ENCODE measurements around the gene PRKACB. TPM values are rescaled to one million over a fixed set of nuclear protein-coding genes. Genes with fewer than 3 reads are reported as not detected.

The PRKACB gene
- total and polyA plus RNA-seq, 8 donors, result 22.4 to 54.9 (median 45.3) TPM

GRCh38 chr1:84206375-84206774, 62.3 kb downstream of the PRKACB start:
- Histone ChIP-seq H3K9me3 (no peaks in the 10 kb centered on the region), H3K4me1 (no peaks in the 10 kb centered on the region), H3K27me3 (no peaks in the 10 kb centered on the region), H3K36me3 (no peaks in the 10 kb centered on the region), H3K27ac (no peak overlapping the region), H3K4me3 (no peak overlapping the region)
- ATAC-seq, result no peak
- DNase-seq, result no peak
- TF ChIP-seq CTCF (IDR thresholded peaks at IDR 0.05), result no peak
- intact Hi-C loops (cut with DNase I), result no loop called here

- Histone ChIP-seq H3K27me3 (no peaks in the 10 kb centered on the region), H3K4me3 (no peak overlapping the region), H3K9me3 (no peaks in the 10 kb centered on the region), H3K36me3 (no peaks in the 10 kb centered on the region), H3K4me1 (no peaks in the 10 kb centered on the region), H3K27ac (no peak overlapping the region)
- DNase-seq, result no peak
- intact Hi-C loops (cut with DNase I), result no loop called here
- TF ChIP-seq CTCF (IDR thresholded peaks at IDR 0.05), result no peak
- no peak for ATAC-seq
Measured at GRCh38 chr1:84208935-84209334, 64.9 kb downstream of the PRKACB start.

DNA sequence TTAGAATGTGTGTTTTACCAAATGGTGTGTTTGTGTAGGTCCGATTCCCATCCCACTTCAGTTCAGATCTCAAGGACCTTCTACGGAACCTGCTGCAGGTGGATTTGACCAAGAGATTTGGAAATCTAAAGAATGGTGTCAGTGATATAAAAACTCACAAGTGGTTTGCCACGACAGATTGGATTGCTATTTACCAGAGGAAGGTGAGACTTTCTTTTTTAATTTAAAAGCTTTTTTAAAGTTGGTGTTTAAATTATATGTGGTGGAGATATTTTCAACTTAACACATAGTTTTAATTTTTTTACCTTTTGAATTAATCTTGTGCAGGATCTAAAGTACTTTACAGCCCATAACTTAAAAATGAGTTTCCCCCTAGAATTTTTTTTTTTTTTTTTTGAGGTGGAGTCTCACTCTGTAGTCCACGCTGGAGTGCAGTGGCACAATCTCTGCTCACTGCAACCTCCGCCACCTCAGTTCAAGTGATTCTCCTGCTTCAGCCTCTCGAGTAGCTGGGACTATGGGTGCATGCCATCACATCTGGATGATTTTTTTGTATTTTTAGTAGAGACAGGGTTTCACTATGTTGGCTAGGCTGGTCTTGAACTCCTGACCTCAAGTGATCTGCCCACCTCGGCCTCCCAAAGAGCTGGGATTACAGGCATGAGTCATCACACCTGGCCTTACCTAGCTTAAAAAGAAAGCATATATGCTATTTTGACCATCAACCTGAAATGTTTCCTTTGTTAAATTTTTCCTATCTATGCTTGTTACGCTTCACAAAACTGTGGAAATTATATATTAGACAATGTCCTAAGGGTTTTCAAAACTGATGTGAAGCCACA, 70.3 kb downstream of the PRKACB start:
- no peak for ATAC-seq
- no peak for DNase-seq
- no peaks in the 10 kb centered on the region for H3K27me3 ChIP-seq
- H3K9me3 ChIP-seq, result peaks cover 0 to 1% of the 10 kb centered on the region in 2 donors
- no peak overlapping the region for H3K4me3 ChIP-seq
- no peak overlapping the region for H3K27ac ChIP-seq
- intact Hi-C loops (cut with DNase I), result no loop called here
- no peaks in the 10 kb centered on the region for H3K36me3 ChIP-seq
- TF ChIP-seq CTCF (IDR thresholded peaks at IDR 0.05), result no peak
- no peaks in the 10 kb centered on the region for H3K4me1 ChIP-seq

DNA sequence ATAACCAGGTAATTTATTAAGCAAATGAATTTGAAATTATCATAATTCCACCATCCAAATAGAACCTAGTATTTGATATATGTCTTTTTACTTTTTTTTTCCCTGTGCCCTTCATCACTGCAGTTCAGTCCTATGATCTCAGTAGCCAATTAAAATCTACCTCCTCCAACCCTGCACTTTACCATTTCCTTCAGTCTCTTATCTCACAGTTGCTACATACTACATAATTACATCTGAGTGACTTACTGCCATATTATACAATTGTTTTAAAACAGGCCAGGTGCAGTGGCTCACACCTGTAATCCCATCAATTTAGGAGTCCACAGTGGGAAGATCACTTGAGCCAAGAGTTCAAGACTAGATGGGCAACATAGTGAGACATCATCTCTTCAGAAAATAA, 73.2 kb downstream of the PRKACB start:
- intact Hi-C loops (cut with DNase I), result no loop called here
- no peak for DNase-seq
- no peaks in the 10 kb centered on the region for H3K36me3 ChIP-seq
- H3K27me3 ChIP-seq, result no peaks in the 10 kb centered on the region
- peaks cover 0 to 11% of the 10 kb centered on the region in 2 donors for H3K9me3 ChIP-seq
- no peak overlapping the region for H3K4me3 ChIP-seq
- no peak for ATAC-seq
- H3K4me1 ChIP-seq, result no peaks in the 10 kb centered on the region
- TF ChIP-seq CTCF (IDR thresholded peaks at IDR 0.05), result no peak
- no peak overlapping the region for H3K27ac ChIP-seq

DNA sequence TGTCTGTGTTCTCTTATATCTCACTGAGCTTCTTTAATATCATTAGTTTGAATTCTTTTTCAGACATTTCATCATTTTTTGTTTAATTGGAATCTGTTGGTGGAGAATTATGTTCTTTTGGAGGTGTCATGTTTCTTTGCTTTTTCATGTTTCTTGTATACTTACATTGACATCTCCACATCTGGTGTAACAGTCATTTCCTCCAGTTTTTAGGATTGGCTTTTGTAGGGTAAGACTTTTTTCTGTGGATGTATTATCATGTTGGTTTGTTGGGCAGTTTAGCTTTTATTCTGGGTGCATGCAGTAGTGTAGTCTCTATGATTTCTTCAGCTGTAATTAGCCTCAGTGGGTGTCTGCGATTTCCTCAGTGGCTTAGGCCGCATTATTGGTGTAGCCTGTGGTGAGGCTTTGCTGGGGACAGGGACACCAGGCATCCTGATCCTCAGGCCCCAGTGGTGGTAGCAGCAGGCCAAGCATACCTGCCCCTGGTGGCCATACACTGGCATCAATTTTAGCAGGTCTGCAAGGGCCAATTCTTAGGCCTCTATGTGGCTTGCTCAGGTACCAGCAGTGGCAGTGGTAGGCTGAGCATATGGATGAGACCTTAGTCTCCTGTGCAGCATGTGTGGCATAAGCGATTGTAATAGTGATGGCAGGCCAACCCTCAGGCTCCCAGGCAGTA, 79.8 kb downstream of the PRKACB start:
- H3K9me3 ChIP-seq, result peaks cover 0 to 20% of the 10 kb centered on the region in 2 donors
- intact Hi-C loops (cut with DNase I), result no loop called here
- H3K36me3 ChIP-seq, result no peaks in the 10 kb centered on the region
- DNase-seq (no peak), ATAC-seq (no peak)
- H3K4me1 ChIP-seq, result no peaks in the 10 kb centered on the region
- no peak for TF ChIP-seq CTCF (IDR thresholded peaks at IDR 0.05)
- no peaks in the 10 kb centered on the region for H3K27me3 ChIP-seq
- H3K4me3 ChIP-seq, result no peak overlapping the region
- no peak overlapping the region for H3K27ac ChIP-seq

All from left lung (tissue), 10 donors.